Neuronal stem cell (in vitro differentiated cells): Measurements from ENCODE around the gene SLC46A3.

ENCODE experiments used
- DNase-seq: peaks from one replicate; pipeline ENCODE4 v3.0.0-alpha.2; 2013; ENCODE audit warnings: low spot score
- H2AFZ ChIP-seq: one replicate; pipeline ENCODE4 v1.6.1; 2013; ENCODE audit warnings: mild to moderate bottlenecking, low read length, inconsistent platforms
- H2AK5ac ChIP-seq: 2 replicates; pipeline ENCODE4 v1.6.1; 2013; ENCODE audit warnings: low read depth, mild to moderate bottlenecking, inconsistent platforms, low read length, moderate library complexity, mixed read lengths
- H2BK120ac ChIP-seq: 2 replicates; pipeline ENCODE4 v1.6.1; 2013; ENCODE audit warnings: low read depth, mild to moderate bottlenecking, inconsistent platforms, low read length, moderate library complexity, mixed read lengths
- H2BK12ac ChIP-seq: one replicate; pipeline ENCODE4 v1.6.1; 2013; ENCODE audit warnings: low read length, inconsistent platforms
- H2BK15ac ChIP-seq: 2 replicates; pipeline ENCODE4 v1.6.1; 2013; ENCODE audit warnings: mild to moderate bottlenecking, low read length, inconsistent platforms, mixed read lengths
- H2BK5ac ChIP-seq: one replicate; pipeline ENCODE4 v1.6.1; 2013; ENCODE audit warnings: inconsistent platforms, mild to moderate bottlenecking, low read length, moderate library complexity
- H3K14ac ChIP-seq: one replicate; pipeline ENCODE4 v1.6.1; 2013; ENCODE audit warnings: low read length, inconsistent platforms
- H3K18ac ChIP-seq: 2 replicates; pipeline ENCODE4 v1.6.1; 2013; ENCODE audit warnings: low read length, inconsistent platforms
- H3K23ac ChIP-seq: 2 replicates; pipeline ENCODE4 v1.6.1; 2013; ENCODE audit warnings: low read depth, mild to moderate bottlenecking, mixed read lengths, low read length, inconsistent platforms; ENCODE audit not compliant: poor library complexity
- H3K27ac ChIP-seq: replicated peaks from 3 replicates; pipeline ENCODE4 v1.5.1; 2013; ENCODE audit warnings: low read length, inconsistent platforms
- H3K27me3 ChIP-seq, 3 experiments: 2 replicates each; pipeline ENCODE4 v1.6.1; 2013; ENCODE audit warnings: low read length in 3 of 3, mild to moderate bottlenecking in 2 of 3, inconsistent platforms in 1 of 3, low read depth in 1 of 3, mixed read lengths in 1 of 3, moderate library complexity in 1 of 3; ENCODE audit not compliant: control insufficient read depth in 3 of 3, insufficient read depth in 3 of 3
- H3K36me3 ChIP-seq, 2 donors: replicated peaks in 1 of 2; 2 replicates each; pipeline ENCODE4 v1.6.1; 2013; ENCODE audit warnings: low read length in 2 of 2; ENCODE audit not compliant: control insufficient read depth in 2 of 2, insufficient read depth in 2 of 2
- H3K4ac ChIP-seq: 2 replicates; pipeline ENCODE4 v1.6.1; 2013; ENCODE audit warnings: inconsistent platforms, mild to moderate bottlenecking, low read length, moderate library complexity
- H3K4me1 ChIP-seq, 2 donors: 1 replicate in 1 of 2; 2 replicates in 1 of 2; pipeline ENCODE4 v1.6.1; 2013; ENCODE audit warnings: low read length in 2 of 2, low read depth in 1 of 2; ENCODE audit not compliant: control insufficient read depth in 2 of 2, insufficient read depth in 1 of 2
- H3K4me2 ChIP-seq: one replicate; pipeline ENCODE4 v1.6.1; 2013; ENCODE audit warnings: mild to moderate bottlenecking, low read length, inconsistent platforms; ENCODE audit not compliant: insufficient read depth, poor library complexity, severe bottlenecking
- H3K4me3 ChIP-seq, 2 donors: 2 replicates each; pipeline ENCODE4 v1.5.1; 2013; ENCODE audit warnings: low read length in 2 of 2, mild to moderate bottlenecking in 2 of 2, inconsistent platforms in 1 of 2, moderate library complexity in 1 of 2
- H3K79me1 ChIP-seq: one replicate; pipeline ENCODE4 v1.6.1; 2013; ENCODE audit warnings: low read depth, mild to moderate bottlenecking, inconsistent platforms, low read length, moderate library complexity
- H3K9ac ChIP-seq: one replicate; pipeline ENCODE4 v1.6.1; 2013; ENCODE audit warnings: mild to moderate bottlenecking, low read depth, low read length, inconsistent platforms; ENCODE audit not compliant: poor library complexity
- H3K9me3 ChIP-seq, 2 donors: replicated peaks in 1 of 2; 2 replicates each; pipeline versions ENCODE3 to v1.6.1; 2013; ENCODE audit warnings: low read length in 2 of 2, mild to moderate bottlenecking in 2 of 2, inconsistent platforms in 1 of 2, low read depth in 1 of 2, mixed read lengths in 1 of 2, moderate library complexity in 1 of 2; ENCODE audit not compliant: control insufficient read depth in 2 of 2, insufficient read depth in 1 of 2
- H4K8ac ChIP-seq: one replicate; pipeline ENCODE4 v1.6.1; 2013; ENCODE audit warnings: low read depth, mild to moderate bottlenecking, inconsistent platforms, low read length, moderate library complexity
- H4K91ac ChIP-seq: one replicate; pipeline ENCODE4 v1.6.1; 2013; ENCODE audit warnings: low read length, low read depth, mild to moderate bottlenecking, inconsistent platforms; ENCODE audit not compliant: poor library complexity
- WGBS, 2 donors: extraction: QIAGEN DNeasy Blood & Tissue Kit; methylation state at CpG; one replicate each; pipeline ENCODE4 v1.1.7; 2013; ENCODE audit warnings: missing lambda C conversion rate in 2 of 2, mixed read lengths in 1 of 2; ENCODE audit not compliant: insufficient read length in 2 of 2, insufficient replicate concordance in 1 of 2; ENCODE audit errors: extremely low coverage in 2 of 2; 5-methylcytosine and 5-hydroxymethylcytosine counted together

The SLC46A3 gene

GRCh38 chr13:28750187-28751045, 31.6 kb upstream of the SLC46A3 start:
- Histone ChIP-seq H2BK5ac (no peak overlapping the region), H3K36me3 (no peaks in the 10 kb centered on the region), H3K14ac (no peak overlapping the region), H3K4ac (no peak overlapping the region), H3K18ac (no peak overlapping the region), H3K9me3 (no peaks in the 10 kb centered on the region), H2BK15ac (no peak overlapping the region), H2AK5ac (no peak overlapping the region), H3K4me1 (no peaks in the 10 kb centered on the region), H3K27me3 (no peaks in the 10 kb centered on the region), H3K79me1 (no peaks in the 10 kb centered on the region), H4K91ac (no peak overlapping the region), H2AFZ (no peak overlapping the region), H3K27ac (no peak overlapping the region), H3K23ac (no peak overlapping the region), H3K9ac (no peak overlapping the region), H3K4me2 (no peak overlapping the region), H2BK120ac (no peak overlapping the region), H3K4me3 (no peak overlapping the region), H4K8ac (no peak overlapping the region), H2BK12ac (no peak overlapping the region)
- no CpG with 5 or more reads among the region's 5 CpGs for WGBS, 2 donors
- DNase-seq: no peak

GRCh38 chr13:28747851-28748250, 29.1 kb upstream of the SLC46A3 start:
- Histone ChIP-seq H4K91ac (no peak overlapping the region), H3K18ac (no peak overlapping the region), H4K8ac (no peak overlapping the region), H3K9me3 (no peaks in the 10 kb centered on the region), H2BK5ac (no peak overlapping the region), H2BK15ac (no peak overlapping the region), H3K14ac (no peak overlapping the region), H2BK12ac (no peak overlapping the region), H2BK120ac (no peak overlapping the region), H3K27ac (no peak overlapping the region), H2AFZ (no peak overlapping the region), H3K23ac (no peak overlapping the region), H2AK5ac (no peak overlapping the region), H3K4me2 (no peak overlapping the region), H3K4me1 (no peaks in the 10 kb centered on the region), H3K9ac (no peak overlapping the region), H3K4ac (no peak overlapping the region), H3K36me3 (no peaks in the 10 kb centered on the region), H3K27me3 (no peaks in the 10 kb centered on the region), H3K4me3 (no peak overlapping the region), H3K79me1 (no peaks in the 10 kb centered on the region)
- DNase-seq: no peak
- no CpG with 5 or more reads among the region's 1 CpG for WGBS, 2 donors

GRCh38 chr13:28746287-28746612, 27.5 kb upstream of the SLC46A3 start:
- DNase-seq: no peak
- no peak overlapping the region for H3K4me3 ChIP-seq
- no peaks in the 10 kb centered on the region for H3K27me3 ChIP-seq
- H3K9ac ChIP-seq: no peak overlapping the region
- H3K4me2 ChIP-seq: no peak overlapping the region
- H2BK5ac ChIP-seq: no peak overlapping the region
- no peak overlapping the region for H3K14ac ChIP-seq
- H2BK120ac ChIP-seq: no peak overlapping the region
- no peaks in the 10 kb centered on the region for H3K4me1 ChIP-seq
- H2AK5ac ChIP-seq: no peak overlapping the region
- H3K27ac ChIP-seq: no peak overlapping the region
- WGBS, 2 donors: no CpG with 5 or more reads among the region's 4 CpGs
- no peak overlapping the region for H2BK12ac ChIP-seq
- H3K4ac ChIP-seq: no peak overlapping the region
- no peaks in the 10 kb centered on the region for H3K36me3 ChIP-seq
- H2AFZ ChIP-seq: no peak overlapping the region
- no peaks in the 10 kb centered on the region for H3K79me1 ChIP-seq
- no peak overlapping the region for H3K18ac ChIP-seq
- no peak overlapping the region for H4K8ac ChIP-seq
- H3K23ac ChIP-seq: no peak overlapping the region
- H3K9me3 ChIP-seq: no peaks in the 10 kb centered on the region
- H2BK15ac ChIP-seq: no peak overlapping the region
- no peak overlapping the region for H4K91ac ChIP-seq

GRCh38 chr13:28744656-28745055, 25.9 kb upstream of the SLC46A3 start:
- no peaks in the 10 kb centered on the region for H3K4me1 ChIP-seq
- no peak overlapping the region for H4K8ac ChIP-seq
- no peak overlapping the region for H3K4me2 ChIP-seq
- H3K4me3 ChIP-seq: no peak overlapping the region
- no peaks in the 10 kb centered on the region for H3K36me3 ChIP-seq
- H3K79me1 ChIP-seq: no peaks in the 10 kb centered on the region
- H2BK12ac ChIP-seq: no peak overlapping the region
- H2BK5ac ChIP-seq: no peak overlapping the region
- no peak overlapping the region for H2BK120ac ChIP-seq
- no peak overlapping the region for H2AFZ ChIP-seq
- no peak overlapping the region for H3K9ac ChIP-seq
- H3K14ac ChIP-seq: no peak overlapping the region
- no peak overlapping the region for H3K18ac ChIP-seq
- H3K23ac ChIP-seq: no peak overlapping the region
- no peak for DNase-seq
- H3K4ac ChIP-seq: no peak overlapping the region
- no peaks in the 10 kb centered on the region for H3K9me3 ChIP-seq
- H3K27ac ChIP-seq: no peak overlapping the region
- no peak overlapping the region for H4K91ac ChIP-seq
- no CpG with 5 or more reads among the region's 6 CpGs for WGBS, 2 donors
- no peaks in the 10 kb centered on the region for H3K27me3 ChIP-seq
- H2BK15ac ChIP-seq: no peak overlapping the region
- H2AK5ac ChIP-seq: no peak overlapping the region
